ENCODE measurements around the gene NFIC. TPM values are rescaled to one million over a fixed set of nuclear protein-coding genes. Genes with fewer than 3 reads are reported as not detected.

Gene NFIC
- total RNA-seq, 6 experiments from 2014 or later, result 186 to 219 (median 211) TPM

DNA sequence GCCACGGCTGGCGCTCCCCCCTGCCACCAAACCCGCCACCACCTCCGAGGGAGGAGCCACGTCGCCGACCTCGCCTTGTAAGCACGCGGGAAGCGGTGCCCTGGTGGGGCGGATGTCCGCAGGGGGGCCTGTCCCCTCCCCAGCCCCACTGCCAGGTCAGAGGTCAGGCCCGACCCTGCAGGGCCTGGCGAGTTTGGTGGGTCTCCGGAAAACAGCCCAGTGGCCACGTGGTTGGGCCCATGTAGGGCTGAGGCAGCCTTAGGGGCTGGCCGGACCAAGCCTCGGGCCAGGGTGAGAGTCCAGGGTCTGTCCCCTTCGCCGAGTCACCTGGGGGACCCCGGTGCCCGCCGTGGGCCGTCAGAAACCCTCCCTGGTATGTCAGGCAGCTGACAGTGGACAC is 87.5 kb downstream of the NFIC start:
- Mint-ChIP-seq H3K4me3 (no peak overlapping the region), H3K9me3 (no peaks in the 10 kb centered on the region), H3K27ac (0 out of 2 replicates have a peak overlapping the region, but pooled peaks have one; percentile 45), H3K4me1 (ENCODE audit: low read depth) (peaks cover 29% of the 10 kb centered on the region), H3K36me3 (ENCODE audit: low read depth) (peaks cover 5% of the 10 kb centered on the region; the same call in 1 of the 2 replicates), H3K27me3 (ENCODE audit: insufficient read depth) (peaks cover 17% of the 10 kb centered on the region)
- TF ChIP-seq, protein P1, sequence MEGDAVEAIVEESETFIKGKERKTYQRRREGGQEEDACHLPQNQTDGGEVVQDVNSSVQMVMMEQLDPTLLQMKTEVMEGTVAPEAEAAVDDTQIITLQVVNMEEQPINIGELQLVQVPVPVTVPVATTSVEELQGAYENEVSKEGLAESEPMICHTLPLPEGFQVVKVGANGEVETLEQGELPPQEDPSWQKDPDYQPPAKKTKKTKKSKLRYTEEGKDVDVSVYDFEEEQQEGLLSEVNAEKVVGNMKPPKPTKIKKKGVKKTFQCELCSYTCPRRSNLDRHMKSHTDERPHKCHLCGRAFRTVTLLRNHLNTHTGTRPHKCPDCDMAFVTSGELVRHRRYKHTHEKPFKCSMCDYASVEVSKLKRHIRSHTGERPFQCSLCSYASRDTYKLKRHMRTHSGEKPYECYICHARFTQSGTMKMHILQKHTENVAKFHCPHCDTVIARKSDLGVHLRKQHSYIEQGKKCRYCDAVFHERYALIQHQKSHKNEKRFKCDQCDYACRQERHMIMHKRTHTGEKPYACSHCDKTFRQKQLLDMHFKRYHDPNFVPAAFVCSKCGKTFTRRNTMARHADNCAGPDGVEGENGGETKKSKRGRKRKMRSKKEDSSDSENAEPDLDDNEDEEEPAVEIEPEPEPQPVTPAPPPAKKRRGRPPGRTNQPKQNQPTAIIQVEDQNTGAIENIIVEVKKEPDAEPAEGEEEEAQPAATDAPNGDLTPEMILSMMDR (IDR thresholded peaks at IDR 0.05), result no peak
- no peak for DNase-seq

DNA sequence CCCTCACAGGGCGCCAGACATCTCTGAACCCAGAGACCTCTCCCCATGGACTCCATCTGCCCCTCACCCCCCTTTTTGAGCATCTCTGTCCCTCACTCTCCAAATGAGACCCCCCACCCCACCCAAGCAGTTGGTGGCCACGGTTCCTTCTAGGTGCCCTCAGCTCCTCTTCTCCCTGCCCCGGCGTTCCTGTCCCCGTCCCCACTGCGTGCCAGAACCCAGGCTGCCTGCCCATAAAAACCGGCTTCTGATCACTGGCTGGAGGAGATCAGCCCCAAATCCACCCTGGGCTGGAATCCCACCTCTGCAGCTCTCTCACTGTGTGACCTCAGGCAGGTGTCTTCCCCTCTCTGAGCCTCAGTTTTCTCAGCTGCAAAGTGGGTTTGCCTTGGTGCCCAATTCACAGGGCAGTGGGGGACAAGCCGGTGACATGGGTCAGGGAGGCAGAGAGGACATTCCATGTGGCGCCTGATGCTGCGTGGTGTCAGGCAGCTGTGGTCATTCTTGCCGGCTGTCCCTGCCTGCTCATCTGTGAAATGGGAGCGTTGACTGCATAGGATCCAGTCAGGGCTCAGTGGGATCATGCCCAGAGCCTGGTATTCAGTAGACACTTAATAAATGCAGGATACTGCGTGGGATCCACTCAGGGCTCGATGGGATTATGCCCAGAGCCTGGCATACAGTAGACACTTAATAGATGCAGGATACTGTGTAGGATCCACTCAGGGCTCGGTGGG is 88.4 kb downstream of the NFIC start:
- Mint-ChIP-seq H3K9me3 (no peaks in the 10 kb centered on the region), H3K4me3 (no peak overlapping the region), H3K36me3 (ENCODE audit: low read depth) (peaks cover 5% of the 10 kb centered on the region; the same call in 1 of the 2 replicates), H3K27me3 (ENCODE audit: insufficient read depth) (peaks cover 17% of the 10 kb centered on the region), H3K27ac (peak overlapping the region; percentile 45; the same call in 1 of the 2 replicates), H3K4me1 (ENCODE audit: low read depth) (peaks cover 38% of the 10 kb centered on the region)
- DNase-seq, result no peak
- TF ChIP-seq, protein P1 (IDR thresholded peaks at IDR 0.05), result no peak

DNA sequence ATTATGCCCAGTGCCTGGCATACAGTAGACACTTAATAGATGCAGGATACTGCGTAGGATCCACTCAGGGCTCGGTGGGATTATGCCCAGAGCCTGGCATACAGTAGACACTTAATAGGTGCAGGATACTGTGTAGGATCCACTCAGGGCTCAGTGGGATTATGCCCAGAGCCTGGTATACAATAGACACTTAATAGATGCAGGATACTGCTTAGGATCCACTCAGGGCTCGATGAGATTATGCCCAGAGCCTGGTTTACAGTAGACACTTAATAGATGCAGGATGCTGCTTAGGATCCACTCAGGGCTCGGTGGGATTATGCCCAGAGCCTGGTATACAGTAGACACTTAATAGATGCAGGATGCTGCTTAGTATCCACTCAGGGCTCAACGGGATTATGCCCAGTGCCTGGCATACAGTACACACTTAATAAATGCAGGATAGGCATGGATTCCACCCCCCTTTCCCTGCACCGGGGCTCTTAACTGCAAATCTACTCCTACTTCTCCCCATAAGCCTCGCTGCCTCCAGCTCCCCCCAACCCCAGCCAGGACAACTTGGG is 89.1 kb downstream of the NFIC start:
- H3K9me3 Mint-ChIP-seq, result no peaks in the 10 kb centered on the region
- peaks cover 7% of the 10 kb centered on the region; the same call in 1 of the 2 replicates for H3K36me3 Mint-ChIP-seq (ENCODE audit: low read depth)
- H3K27ac Mint-ChIP-seq, result no peak overlapping the region
- DNase-seq, result no peak
- H3K27me3 Mint-ChIP-seq (ENCODE audit: insufficient read depth), result peaks cover 21% of the 10 kb centered on the region
- H3K4me3 Mint-ChIP-seq, result no peak overlapping the region
- H3K4me1 Mint-ChIP-seq (ENCODE audit: low read depth), result peaks cover 36% of the 10 kb centered on the region
- TF ChIP-seq, protein P1 (IDR thresholded peaks at IDR 0.05), result no peak

DNA sequence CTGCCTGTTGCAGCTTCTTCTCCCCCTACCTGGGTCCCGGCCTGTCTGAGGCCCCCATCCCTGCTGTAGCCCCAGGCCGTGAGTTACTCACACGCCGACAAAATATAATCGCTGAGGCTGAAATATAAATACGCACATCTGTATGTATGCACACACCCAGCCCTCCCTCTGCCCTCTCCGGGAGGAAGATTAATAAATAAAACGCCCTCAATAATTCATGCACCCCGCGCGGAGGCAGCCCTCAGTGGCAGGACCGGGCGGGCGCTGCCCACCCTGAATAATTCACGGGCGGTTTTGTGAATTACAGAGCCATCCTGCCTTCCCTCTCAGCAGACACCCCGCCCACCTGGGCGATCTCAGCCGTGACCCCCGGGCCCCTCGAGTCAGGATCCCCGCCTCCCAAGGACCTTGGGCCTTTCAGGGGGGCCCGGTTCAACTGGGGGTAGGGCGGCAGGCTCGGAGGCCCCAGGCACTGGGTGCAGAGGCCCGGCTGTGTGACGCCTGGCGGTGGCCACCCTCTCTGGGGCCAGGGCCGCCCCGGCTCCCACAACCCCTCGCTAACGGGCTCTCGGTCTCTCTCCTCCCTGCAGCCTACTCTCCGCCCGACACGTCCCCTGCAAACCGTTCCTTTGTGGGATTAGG is 89.7 kb downstream of the NFIC start:
- DNase-seq, result no peak
- Mint-ChIP-seq H3K9me3 (no peaks in the 10 kb centered on the region), H3K27me3 (ENCODE audit: insufficient read depth) (peaks cover 18% of the 10 kb centered on the region), H3K4me3 (no peak overlapping the region), H3K4me1 (ENCODE audit: low read depth) (peaks cover 30% of the 10 kb centered on the region), H3K36me3 (ENCODE audit: low read depth) (peaks cover 4% of the 10 kb centered on the region; the same call in 1 of the 2 replicates), H3K27ac (no peak overlapping the region)
- TF ChIP-seq, protein P1 (IDR thresholded peaks at IDR 0.05), result no peak

DNA sequence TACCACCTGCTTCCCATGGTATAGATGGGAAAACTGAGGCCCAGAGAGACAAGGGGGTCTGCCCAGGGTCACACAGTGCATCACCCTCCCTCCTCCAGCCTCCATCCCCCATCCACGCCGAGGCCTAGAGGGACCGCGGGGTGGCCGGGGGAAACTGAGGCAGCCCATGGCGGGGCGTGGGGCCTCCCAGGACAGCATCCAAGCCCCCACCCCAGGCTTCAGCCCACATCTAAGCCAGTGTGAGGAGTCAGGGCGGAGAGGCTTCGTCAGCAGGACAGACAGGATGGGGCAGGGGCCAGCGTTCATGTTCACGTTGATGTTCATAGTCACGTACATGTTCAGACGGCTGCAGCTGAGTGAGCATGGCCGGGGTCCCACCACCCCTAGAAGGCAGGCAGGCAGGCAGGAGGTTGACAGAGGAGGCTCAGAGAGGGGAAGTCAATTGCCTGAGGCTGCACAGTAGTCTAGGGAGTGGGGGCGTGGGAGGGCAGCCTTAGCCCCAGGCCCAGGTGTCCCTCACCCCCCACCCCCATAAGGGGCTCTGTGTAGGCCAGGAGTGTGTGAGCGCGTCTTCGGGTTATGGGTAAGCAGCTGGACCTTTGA is 90.6 kb downstream of the NFIC start:
- DNase-seq, result no peak

More for the DNA sequence above, 90.6 kb downstream of the NFIC start:
- peaks cover 22% of the 10 kb centered on the region for H3K4me1 Mint-ChIP-seq (ENCODE audit: low read depth)
- H3K9me3 Mint-ChIP-seq, result no peaks in the 10 kb centered on the region
- TF ChIP-seq, protein P1 (IDR thresholded peaks at IDR 0.05), result no peak
- peaks cover 11% of the 10 kb centered on the region for H3K27me3 Mint-ChIP-seq (ENCODE audit: insufficient read depth)
- H3K27ac Mint-ChIP-seq, result peak overlapping the region; percentile 66; the same call in 1 of the 2 replicates
- peaks cover 4% of the 10 kb centered on the region; the same call in 1 of the 2 replicates for H3K36me3 Mint-ChIP-seq (ENCODE audit: low read depth)
- H3K4me3 Mint-ChIP-seq, result no peak overlapping the region; the same call in 1 of the 2 replicates
